Endothelial cell (in vitro differentiated cells): ENCODE data around the gene TBX4. TPM values are rescaled to one million over a fixed set of nuclear protein-coding genes. Genes with fewer than 3 reads are reported as not detected.

Source experiments
- DNase-seq: peaks from one replicate; pipeline ENCODE4 v3.0.0; 2021; ENCODE audit warnings: low spot score
- H3K27ac Mint-ChIP-seq: one replicate; pipeline ENCODE4 v1.8.0; 2021; ENCODE audit warnings: mixed read lengths, inconsistent platforms; ENCODE audit not compliant: unreplicated experiment
- H3K27me3 Mint-ChIP-seq: one replicate; pipeline ENCODE4 v1.8.0; 2021; ENCODE audit warnings: mild to moderate bottlenecking, moderate library complexity, mixed read lengths, inconsistent platforms; ENCODE audit not compliant: unreplicated experiment
- H3K36me3 Mint-ChIP-seq: one replicate; pipeline ENCODE4 v1.8.0; 2021; ENCODE audit warnings: mild to moderate bottlenecking, low read depth, mixed read lengths, inconsistent platforms; ENCODE audit not compliant: unreplicated experiment
- H3K4me1 Mint-ChIP-seq: one replicate; pipeline ENCODE4 v1.8.0; 2021; ENCODE audit warnings: mild to moderate bottlenecking, mixed read lengths, inconsistent platforms; ENCODE audit not compliant: unreplicated experiment
- H3K4me3 Mint-ChIP-seq: one replicate; pipeline ENCODE4 v1.8.0; 2021; ENCODE audit warnings: mild to moderate bottlenecking, mixed read lengths, inconsistent platforms; ENCODE audit not compliant: unreplicated experiment
- H3K9me3 Mint-ChIP-seq: one replicate; pipeline ENCODE4 v1.8.0; 2021; ENCODE audit warnings: mixed read lengths, inconsistent platforms; ENCODE audit not compliant: unreplicated experiment
- total RNA-seq: library from RNA; stranded (reverse); fragmentation: NEBNext Ultra II Directional; extraction: Animal tissue kit (Norgen Biotek cat#: 25700); gene quantifications from one replicate; pipeline ENCODE4 v1.2.1, GENCODE V29; 2021; ENCODE audit not compliant: unreplicated experiment
- TF ChIP-seq, protein P1 (sequence below): fragments of 200-600 bp; sonication (generic); IDR thresholded peaks from one replicate; pipeline ENCODE4 v1.5.0; 2021; ENCODE audit warnings: antibody characterized with exemption; ENCODE audit not compliant: unreplicated experiment

TBX4 gene
- total RNA-seq, 1 donor from 2014 or later: 1.1 TPM

- Mint-ChIP-seq H3K4me3 (no peak overlapping the region), H3K36me3 (peaks cover 1% of the 10 kb centered on the region), H3K4me1 (peaks cover 19% of the 10 kb centered on the region), H3K9me3 (no peaks in the 10 kb centered on the region), H3K27me3 (peaks cover 7% of the 10 kb centered on the region), H3K27ac (peak overlapping the region; percentile 48)
- TF ChIP-seq, protein P1, sequence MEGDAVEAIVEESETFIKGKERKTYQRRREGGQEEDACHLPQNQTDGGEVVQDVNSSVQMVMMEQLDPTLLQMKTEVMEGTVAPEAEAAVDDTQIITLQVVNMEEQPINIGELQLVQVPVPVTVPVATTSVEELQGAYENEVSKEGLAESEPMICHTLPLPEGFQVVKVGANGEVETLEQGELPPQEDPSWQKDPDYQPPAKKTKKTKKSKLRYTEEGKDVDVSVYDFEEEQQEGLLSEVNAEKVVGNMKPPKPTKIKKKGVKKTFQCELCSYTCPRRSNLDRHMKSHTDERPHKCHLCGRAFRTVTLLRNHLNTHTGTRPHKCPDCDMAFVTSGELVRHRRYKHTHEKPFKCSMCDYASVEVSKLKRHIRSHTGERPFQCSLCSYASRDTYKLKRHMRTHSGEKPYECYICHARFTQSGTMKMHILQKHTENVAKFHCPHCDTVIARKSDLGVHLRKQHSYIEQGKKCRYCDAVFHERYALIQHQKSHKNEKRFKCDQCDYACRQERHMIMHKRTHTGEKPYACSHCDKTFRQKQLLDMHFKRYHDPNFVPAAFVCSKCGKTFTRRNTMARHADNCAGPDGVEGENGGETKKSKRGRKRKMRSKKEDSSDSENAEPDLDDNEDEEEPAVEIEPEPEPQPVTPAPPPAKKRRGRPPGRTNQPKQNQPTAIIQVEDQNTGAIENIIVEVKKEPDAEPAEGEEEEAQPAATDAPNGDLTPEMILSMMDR: no peak
- DNase-seq: peak; percentile 70
Measured at GRCh38 chr17:61467416-61468262, 15.4 kb downstream of the TBX4 start.

DNA sequence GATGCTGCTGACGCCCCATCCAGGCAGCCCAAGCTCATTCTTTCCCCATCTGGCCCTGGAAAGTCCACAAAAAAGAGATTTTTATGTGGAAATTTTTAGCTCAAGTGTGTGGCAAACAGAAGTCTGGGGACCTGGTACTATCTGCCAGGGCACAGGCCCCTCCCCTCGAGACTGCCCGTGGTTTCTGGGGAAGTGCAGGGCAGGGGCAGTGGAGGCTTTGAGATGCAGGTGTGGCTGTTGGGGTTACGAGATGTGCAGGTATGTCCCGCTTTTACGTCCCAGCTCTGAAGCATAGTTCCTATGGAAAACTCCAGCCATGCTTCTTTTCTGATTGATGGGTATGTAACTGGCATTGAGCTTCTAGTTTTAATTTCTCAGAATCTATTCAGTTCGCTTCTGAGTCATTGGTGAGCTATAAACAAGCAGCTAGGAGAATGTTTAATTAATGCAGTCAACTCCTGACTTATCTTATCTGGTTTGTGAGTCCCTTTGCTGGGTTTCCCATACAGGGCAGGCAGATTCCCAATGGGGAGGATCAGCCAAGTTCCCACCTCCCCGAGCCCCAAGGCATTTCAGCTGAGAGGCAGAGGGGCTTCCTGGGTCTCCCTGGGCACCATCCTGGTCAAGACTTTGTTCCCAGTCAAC, 16.2 kb downstream of the TBX4 start:
- Mint-ChIP-seq H3K27ac (no peak overlapping the region), H3K4me1 (peaks cover 18% of the 10 kb centered on the region), H3K27me3 (peaks cover 6% of the 10 kb centered on the region), H3K9me3 (no peaks in the 10 kb centered on the region), H3K4me3 (no peak overlapping the region), H3K36me3 (no peaks in the 10 kb centered on the region)
- DNase-seq: no peak
- TF ChIP-seq, protein P1: no peak

DNA sequence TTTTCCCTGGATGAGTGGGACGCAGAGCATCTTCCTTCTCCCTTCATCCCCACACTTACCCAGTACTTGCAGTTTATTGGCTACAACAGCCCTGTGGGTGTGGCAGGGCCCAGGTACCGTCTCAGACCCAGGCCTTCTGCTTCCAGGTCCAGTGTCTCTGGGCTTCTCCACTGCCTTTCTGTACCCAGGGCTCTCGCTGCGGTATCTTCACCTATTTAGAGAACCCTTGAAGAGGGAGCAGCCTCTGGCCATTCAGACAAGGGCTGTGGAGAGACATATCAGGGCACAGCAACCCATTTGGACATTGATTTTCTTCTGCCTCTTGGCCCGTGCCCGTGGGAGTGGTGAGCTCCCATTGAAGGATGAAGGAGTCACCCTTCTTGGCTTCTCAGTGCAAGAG, 17.3 kb downstream of the TBX4 start:
- Mint-ChIP-seq H3K4me3 (no peak overlapping the region), H3K27me3 (peaks cover 5% of the 10 kb centered on the region), H3K9me3 (no peaks in the 10 kb centered on the region), H3K36me3 (no peaks in the 10 kb centered on the region), H3K4me1 (peaks cover 18% of the 10 kb centered on the region), H3K27ac (no peak overlapping the region)
- TF ChIP-seq, protein P1: no peak
- no peak for DNase-seq

- Mint-ChIP-seq H3K4me3 (no peak overlapping the region), H3K4me1 (peaks cover 18% of the 10 kb centered on the region), H3K9me3 (no peaks in the 10 kb centered on the region), H3K36me3 (no peaks in the 10 kb centered on the region), H3K27me3 (peaks cover 5% of the 10 kb centered on the region), H3K27ac (no peak overlapping the region)
- TF ChIP-seq, protein P1: no peak
- DNase-seq: no peak
Measured at GRCh38 chr17:61469949-61470348, 17.7 kb downstream of the TBX4 start.
